Nephron progenitor cell (in vitro differentiated cells): ENCODE data around the gene CCSER2.

Experiments
- DNase-seq: peaks from one replicate; pipeline ENCODE4 v3.0.0; 2021
- H3K27ac Mint-ChIP-seq: 2 replicates; pipeline ENCODE4 v1.8.0; 2021; ENCODE audit warnings: mild to moderate bottlenecking, moderate library complexity, mixed read lengths
- H3K27me3 Mint-ChIP-seq: 2 replicates; pipeline ENCODE4 v1.8.0; 2021; ENCODE audit warnings: mild to moderate bottlenecking, low read depth, mixed read lengths; ENCODE audit not compliant: poor library complexity
- H3K36me3 Mint-ChIP-seq: 2 replicates; pipeline ENCODE4 v1.8.0; 2021; ENCODE audit warnings: low read depth, mixed read lengths
- H3K4me1 Mint-ChIP-seq: 2 replicates; pipeline ENCODE4 v1.8.0; 2021; ENCODE audit warnings: mixed read lengths
- H3K4me3 Mint-ChIP-seq: 2 replicates; pipeline ENCODE4 v1.8.0; 2021; ENCODE audit warnings: mild to moderate bottlenecking, moderate library complexity, mixed read lengths
- H3K9me3 Mint-ChIP-seq: 2 replicates; pipeline ENCODE4 v1.8.0; 2021; ENCODE audit warnings: mild to moderate bottlenecking, moderate library complexity, mixed read lengths
- TF ChIP-seq, protein P1 (sequence below): fragments of 200-600 bp; sonication (generic); IDR thresholded peaks from 2 replicates; pipeline ENCODE4 v1.5.0; 2021; ENCODE audit warnings: antibody characterized with exemption

The CCSER2 gene

DNA sequence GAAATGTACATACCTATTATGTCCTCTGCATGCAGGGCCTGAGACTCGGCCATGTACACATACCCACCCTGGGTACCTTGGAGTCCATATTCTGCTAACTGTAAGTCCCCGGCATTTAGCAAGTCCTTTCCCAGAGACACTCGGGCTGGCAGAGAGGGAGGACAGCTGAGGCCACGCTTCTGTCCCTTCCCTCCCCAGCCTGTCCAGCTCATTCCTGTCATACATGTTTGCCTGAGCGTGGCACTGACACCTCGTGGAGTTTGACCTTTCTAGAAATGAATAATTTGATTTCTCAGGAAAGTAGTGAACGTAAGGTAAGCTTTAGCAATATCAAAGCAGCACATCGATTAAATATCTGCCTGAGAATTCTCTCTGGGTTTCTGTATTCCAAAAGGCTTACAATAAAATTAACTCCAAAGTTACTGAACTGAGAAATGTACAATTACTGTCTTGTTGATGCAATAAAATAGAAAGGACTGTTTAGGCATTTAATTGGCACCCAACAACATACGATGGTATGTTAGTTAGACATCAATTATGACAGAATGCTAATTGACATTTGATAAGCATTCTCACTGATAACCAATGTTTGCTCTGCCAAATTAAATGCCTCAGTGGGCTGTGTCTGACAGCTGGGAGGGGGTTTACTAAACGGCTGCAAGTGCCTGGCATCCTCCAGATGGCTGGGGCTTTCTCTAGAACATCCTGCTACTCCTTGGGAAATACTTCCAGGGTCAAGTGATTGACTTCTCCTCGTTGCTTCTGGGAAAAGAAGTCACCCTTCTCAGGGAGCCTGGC, 221.2 kb downstream of the CCSER2 start:
- H3K27me3 Mint-ChIP-seq = peaks cover 16% of the 10 kb centered on the region
- no peaks in the 10 kb centered on the region for H3K4me1 Mint-ChIP-seq
- H3K27ac Mint-ChIP-seq = no peak overlapping the region
- no peak overlapping the region for H3K4me3 Mint-ChIP-seq
- TF ChIP-seq, protein P1, sequence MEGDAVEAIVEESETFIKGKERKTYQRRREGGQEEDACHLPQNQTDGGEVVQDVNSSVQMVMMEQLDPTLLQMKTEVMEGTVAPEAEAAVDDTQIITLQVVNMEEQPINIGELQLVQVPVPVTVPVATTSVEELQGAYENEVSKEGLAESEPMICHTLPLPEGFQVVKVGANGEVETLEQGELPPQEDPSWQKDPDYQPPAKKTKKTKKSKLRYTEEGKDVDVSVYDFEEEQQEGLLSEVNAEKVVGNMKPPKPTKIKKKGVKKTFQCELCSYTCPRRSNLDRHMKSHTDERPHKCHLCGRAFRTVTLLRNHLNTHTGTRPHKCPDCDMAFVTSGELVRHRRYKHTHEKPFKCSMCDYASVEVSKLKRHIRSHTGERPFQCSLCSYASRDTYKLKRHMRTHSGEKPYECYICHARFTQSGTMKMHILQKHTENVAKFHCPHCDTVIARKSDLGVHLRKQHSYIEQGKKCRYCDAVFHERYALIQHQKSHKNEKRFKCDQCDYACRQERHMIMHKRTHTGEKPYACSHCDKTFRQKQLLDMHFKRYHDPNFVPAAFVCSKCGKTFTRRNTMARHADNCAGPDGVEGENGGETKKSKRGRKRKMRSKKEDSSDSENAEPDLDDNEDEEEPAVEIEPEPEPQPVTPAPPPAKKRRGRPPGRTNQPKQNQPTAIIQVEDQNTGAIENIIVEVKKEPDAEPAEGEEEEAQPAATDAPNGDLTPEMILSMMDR = no peak
- DNase-seq = no peak
- H3K36me3 Mint-ChIP-seq = no peaks in the 10 kb centered on the region
- no peaks in the 10 kb centered on the region for H3K9me3 Mint-ChIP-seq

DNA sequence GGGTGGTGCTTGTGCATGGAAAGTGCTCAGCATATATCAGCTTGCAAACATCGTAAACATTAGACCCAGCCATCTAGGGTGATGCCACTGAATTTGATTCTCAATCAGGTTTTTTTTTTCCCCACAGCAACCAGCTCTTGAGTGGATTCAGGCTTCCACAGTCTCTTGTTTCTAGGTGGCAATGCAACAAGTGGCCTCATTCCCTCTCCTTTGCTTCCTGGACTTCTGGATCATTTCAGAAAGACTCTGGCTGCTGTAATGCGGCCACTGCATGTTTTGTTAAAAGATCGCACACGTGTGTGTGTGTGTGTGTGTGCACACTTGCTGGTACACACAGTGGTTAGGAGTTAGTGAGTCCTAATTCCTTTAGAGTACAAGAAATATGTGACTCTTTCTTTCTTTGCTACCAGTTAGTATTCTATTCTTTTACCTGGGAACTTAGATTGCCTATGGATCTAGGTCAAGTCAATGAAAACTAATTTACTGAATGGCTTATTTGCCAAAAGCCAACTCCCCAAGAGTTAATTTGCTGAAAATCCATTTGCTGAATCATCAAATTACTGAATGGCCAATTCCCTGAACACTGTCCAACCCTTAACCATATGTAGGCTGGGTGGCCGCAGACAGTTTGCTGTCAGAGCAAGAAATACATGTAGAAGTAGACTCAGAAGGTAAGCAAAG, 222.5 kb downstream of the CCSER2 start:
- TF ChIP-seq, protein P1 = no peak
- H3K27ac Mint-ChIP-seq = no peak overlapping the region

DNA sequence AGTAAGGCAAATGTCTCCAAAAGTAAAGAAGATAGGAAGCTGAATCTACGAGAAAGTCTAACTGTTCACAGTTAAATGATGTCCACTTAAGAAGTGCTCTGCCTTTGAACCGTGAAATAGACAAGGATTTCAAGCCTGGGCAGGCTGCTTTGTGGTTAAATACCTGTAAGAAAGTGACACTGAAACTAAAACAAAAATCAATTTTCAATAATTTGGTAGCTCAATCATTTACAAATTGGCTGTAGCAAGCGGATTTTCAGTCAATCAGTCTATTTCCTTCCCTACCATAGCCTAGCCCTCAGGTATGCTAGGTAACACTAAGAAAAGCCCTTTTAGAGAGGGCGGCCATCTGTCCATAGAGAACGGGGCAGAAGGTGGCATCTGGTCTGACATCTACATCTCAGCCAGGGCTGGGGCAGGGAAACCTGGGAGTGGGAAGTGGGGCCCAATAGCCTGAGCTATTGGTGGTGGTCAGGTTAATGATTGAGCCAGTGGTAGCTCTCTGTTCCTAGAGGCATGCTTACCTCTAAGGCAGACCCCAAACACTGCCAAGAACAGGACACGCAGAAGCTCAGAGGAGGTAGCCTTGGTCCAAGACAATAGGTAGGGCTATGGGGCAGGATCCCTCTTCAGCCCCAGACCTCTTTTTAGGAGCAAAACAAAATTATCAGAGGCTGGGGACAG, 223.2 kb downstream of the CCSER2 start:
- no peak for DNase-seq
- Mint-ChIP-seq H3K4me3 (no peak overlapping the region), H3K27me3 (peaks cover 13% of the 10 kb centered on the region), H3K36me3 (no peaks in the 10 kb centered on the region), H3K27ac (no peak overlapping the region), H3K9me3 (no peaks in the 10 kb centered on the region), H3K4me1 (no peaks in the 10 kb centered on the region)
- TF ChIP-seq, protein P1 = no peak

More for the DNA sequence above, 222.5 kb downstream of the CCSER2 start:
- DNase-seq = no peak
- H3K27me3 Mint-ChIP-seq = peaks cover 13% of the 10 kb centered on the region
- no peaks in the 10 kb centered on the region for H3K4me1 Mint-ChIP-seq
- no peaks in the 10 kb centered on the region for H3K36me3 Mint-ChIP-seq
- no peak overlapping the region for H3K4me3 Mint-ChIP-seq
- H3K9me3 Mint-ChIP-seq = no peaks in the 10 kb centered on the region

DNA sequence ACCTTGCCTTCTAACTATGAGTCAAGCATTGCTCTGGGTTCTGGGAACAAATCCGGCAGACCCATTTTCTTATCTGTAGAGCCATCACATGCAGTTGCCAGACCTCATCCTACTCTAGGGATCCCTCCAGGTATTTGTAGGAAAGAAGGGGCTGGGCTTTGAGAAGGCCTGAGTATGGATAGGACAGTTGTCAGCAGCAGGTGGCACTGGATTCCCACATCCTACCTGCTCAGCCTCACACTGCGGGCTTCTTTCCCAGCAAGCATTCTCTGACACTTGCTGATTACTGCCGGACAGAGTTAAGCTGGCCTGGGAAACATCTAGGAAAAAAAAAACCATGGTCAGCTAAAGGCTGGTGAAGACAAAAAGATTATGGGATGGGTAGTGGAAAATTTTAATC, 224.1 kb downstream of the CCSER2 start:
- DNase-seq = no peak
- TF ChIP-seq, protein P1 = no peak
- H3K4me3 Mint-ChIP-seq = no peak overlapping the region
- H3K4me1 Mint-ChIP-seq = no peaks in the 10 kb centered on the region
- no peak overlapping the region for H3K27ac Mint-ChIP-seq
- no peaks in the 10 kb centered on the region for H3K36me3 Mint-ChIP-seq
- no peaks in the 10 kb centered on the region for H3K9me3 Mint-ChIP-seq
- H3K27me3 Mint-ChIP-seq = peaks cover 13% of the 10 kb centered on the region

DNA sequence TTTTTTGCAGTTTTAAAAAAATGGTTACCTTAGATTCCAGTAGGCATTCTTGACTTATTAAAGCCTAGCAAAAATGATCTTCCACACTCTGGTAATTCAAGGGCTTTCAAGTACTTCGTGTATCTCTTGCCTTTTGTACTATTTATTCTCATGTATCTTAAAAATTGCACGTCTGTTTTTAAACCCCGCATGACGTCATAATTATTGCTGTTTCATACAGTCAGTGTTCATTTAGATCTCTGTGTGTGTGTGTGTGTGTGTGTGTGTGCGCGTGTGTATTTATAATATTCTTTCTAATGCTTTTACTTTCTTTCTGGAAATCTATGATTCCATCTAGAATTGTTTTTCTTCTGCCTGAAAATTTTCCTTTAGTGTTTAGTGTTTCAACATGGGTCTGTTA, 234.2 kb downstream of the CCSER2 start:
- H3K9me3 Mint-ChIP-seq = peaks cover 11% of the 10 kb centered on the region
- H3K27me3 Mint-ChIP-seq = no peaks in the 10 kb centered on the region
- no peak overlapping the region for H3K4me3 Mint-ChIP-seq

More for the DNA sequence above, 234.2 kb downstream of the CCSER2 start:
- TF ChIP-seq, protein P1 = no peak
- no peak for DNase-seq
- Mint-ChIP-seq H3K4me1 (no peaks in the 10 kb centered on the region), H3K27ac (no peak overlapping the region), H3K36me3 (no peaks in the 10 kb centered on the region)
